ENCODE results near the gene MSH5. TPM values are rescaled to one million over a fixed set of nuclear protein-coding genes. Genes with fewer than 3 reads are reported as not detected.

The MSH5 gene
- total RNA-seq, 2 experiments from 2014 or later = 13.6 to 13.7 TPM

DNA sequence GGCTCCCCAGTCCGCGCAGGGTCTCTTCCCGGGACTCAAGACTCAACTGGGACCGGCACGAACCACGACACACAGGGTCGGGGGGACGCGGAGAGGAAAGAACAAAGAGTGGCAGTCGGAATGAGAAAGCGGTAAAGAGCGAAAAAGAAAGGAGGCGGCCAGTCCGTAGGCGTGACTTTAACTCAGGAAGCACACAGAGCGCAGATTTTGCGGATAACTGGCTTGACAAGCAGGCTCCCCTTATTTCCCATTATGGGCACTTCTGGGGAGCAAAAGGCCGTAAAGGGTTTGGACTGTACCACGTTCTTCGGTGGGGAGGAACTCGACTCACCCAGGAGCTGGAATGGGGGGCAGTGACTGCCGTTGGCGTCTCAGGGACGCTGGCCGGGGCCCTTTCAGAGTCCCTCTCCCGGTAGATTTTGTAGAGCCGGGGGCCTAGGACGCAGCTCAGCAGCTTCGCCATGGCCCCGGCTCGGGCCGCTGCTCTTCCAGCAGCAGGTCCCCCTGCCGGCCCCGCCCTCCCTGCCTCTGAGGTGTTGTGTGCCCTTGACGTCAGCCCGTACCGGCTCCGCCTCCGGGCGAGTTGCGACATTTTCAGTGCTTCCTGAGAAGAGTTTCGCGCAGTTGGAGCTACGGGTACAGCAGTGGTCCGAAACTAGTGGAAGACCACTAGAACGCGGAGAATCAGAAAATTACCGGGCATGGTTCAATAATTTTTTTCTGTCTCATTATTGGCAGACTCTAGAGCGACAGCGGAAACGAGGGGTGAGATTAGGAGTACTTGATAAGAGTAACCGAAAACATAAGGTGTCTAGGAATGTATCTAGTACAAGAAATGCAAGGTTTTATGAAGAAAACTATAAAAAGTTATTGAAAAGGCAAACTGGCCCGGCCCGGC is 36.7 kb upstream of the MSH5 start, which contains the start of gene ABHD16A:
ABHD16A (minus strand) TSS at position 506 of the 898 bp plus-strand sequence; CDS start at position 463, 43 bp downstream.
- DNase-seq (peak; percentile 94 to 99 (median 97)), ATAC-seq (ENCODE audit: poor library complexity) (peak; percentile 91)
- peaks cover 15% of the 10 kb centered on the region for H3K36me3 ChIP-seq (ENCODE audit: insufficient read depth, low read length)
- H3K27me3 Mint-ChIP-seq = no peaks in the 10 kb centered on the region
- TF ChIP-seq CTCF (IDR thresholded peaks at IDR 0.05) = no peak
- H3K9me3 Mint-ChIP-seq = no peaks in the 10 kb centered on the region
- peak within 1 kb of the TSS; percentile 94 for H3K27ac Mint-ChIP-seq
- peak within 1 kb of the TSS; percentile 94 for H3K4me3 Mint-ChIP-seq
- intact Hi-C loops (cut with DNase I, micrococcal nuclease) = loop anchor here (1.0 to 5.0 kb wide), 5 partner anchors 34 to 51 kb away; partner anchors contain the start of genes BAG6 (in 1 of the 2), CLIC1 (in 1 of the 2), CSNK2B (in 1 of the 2) and GPANK1 (in 1 of the 2)
- H3K4me1 Mint-ChIP-seq (ENCODE audit: low read depth) = peaks cover 32% of the 10 kb centered on the region
- POLR2A ChIA-PET = interaction anchor here (0.5 to 2.6 kb wide), 38 partner anchors 9 to 1161 kb away, joined by 3 to 22 read pairs (median 5); partner anchors contain the start of genes BAG6, C6orf47, CSNK2B and DDAH2
- H3K9me3 ChIP-seq (ENCODE audit: control insufficient read depth in 1 of 2, insufficient read depth in 1 of 2, low read length in 2 of 2) = no peaks in the 10 kb centered on the region
- H3K36me3 Mint-ChIP-seq (ENCODE audit: low read depth) = peaks cover 33% of the 10 kb centered on the region
- H3K27ac ChIP-seq (ENCODE audit: low read depth in 1 of 2, low read length in 2 of 2) = peak within 1 kb of the TSS; percentile 95 to 98
- CTCF ChIA-PET = interaction anchor here (1.1 to 1.8 kb wide), 5 partner anchors 22 to 130 kb away, joined by 3 to 10 read pairs (median 3); partner anchors contain the start of genes DDAH2 and LY6G5C
- peaks cover 35% of the 10 kb centered on the region for H3K4me1 ChIP-seq (ENCODE audit: insufficient read depth, low read length)
- H3K27me3 ChIP-seq (ENCODE audit: control insufficient read depth in 1 of 2, insufficient read depth in 2 of 2, low read length in 2 of 2) = no peaks in the 10 kb centered on the region
- peak within 1 kb of the TSS; percentile 67 for H3K4me3 ChIP-seq (ENCODE audit: low read length)

GRCh38 chr6:31705931-31706330 is 33.9 kb upstream of the MSH5 start:
- POLR2A ChIA-PET = interaction anchor here (0.9 kb wide), 1 partner anchor 101 kb away, joined by 3 read pairs; no protein-coding TSS in a partner anchor
- no peak for TF ChIP-seq CTCF (IDR thresholded peaks at IDR 0.05)

GRCh38 chr6:31706599-31706998 is 33.2 kb upstream of the MSH5 start, which contains the start of gene LY6G6F:
Gene LY6G6F, plus strand, starts transcription at chr6:31706866. Its CDS starts 41 bp downstream, at chr6:31706907.
- DNase-seq (no peak), ATAC-seq (ENCODE audit: poor library complexity) (no peak)
- Histone ChIP-seq H3K27me3 (ENCODE audit: control insufficient read depth in 1 of 2, insufficient read depth in 2 of 2, low read length in 2 of 2) (no peaks in the 10 kb centered on the region), H3K4me1 (ENCODE audit: insufficient read depth, low read length) (peaks cover 29% of the 10 kb centered on the region), H3K27ac (ENCODE audit: low read depth in 1 of 2, low read length in 2 of 2) (no peak within 1 kb of the TSS), H3K9me3 (ENCODE audit: control insufficient read depth in 1 of 2, insufficient read depth in 1 of 2, low read length in 2 of 2) (no peaks in the 10 kb centered on the region), H3K4me3 (ENCODE audit: low read length) (no peak within 1 kb of the TSS), H3K36me3 (ENCODE audit: insufficient read depth, low read length) (no peaks in the 10 kb centered on the region)
- TF ChIP-seq CTCF (IDR thresholded peaks at IDR 0.05) = no peak
- H3K4me3 Mint-ChIP-seq = no peak within 1 kb of the TSS
- no peaks in the 10 kb centered on the region for H3K9me3 Mint-ChIP-seq
- peaks cover 17% of the 10 kb centered on the region for H3K4me1 Mint-ChIP-seq (ENCODE audit: low read depth)
- CTCF ChIA-PET = interaction anchor here (0.7 kb wide), 1 partner anchor 78 kb away, joined by 4 read pairs; no protein-coding TSS in a partner anchor
- POLR2A ChIA-PET = interaction anchor here (1.8 kb wide), 1 partner anchor 87 kb away, joined by 5 read pairs; no protein-coding TSS in a partner anchor
- no peaks in the 10 kb centered on the region for H3K27me3 Mint-ChIP-seq
- intact Hi-C loops (cut with DNase I, micrococcal nuclease) = no loop called here
- peaks cover 11% of the 10 kb centered on the region for H3K36me3 Mint-ChIP-seq (ENCODE audit: low read depth)
- no peak within 1 kb of the TSS for H3K27ac Mint-ChIP-seq

More at GRCh38 chr6:31705931-31706330, 33.9 kb upstream of the MSH5 start:
- DNase-seq (no peak), ATAC-seq (ENCODE audit: poor library complexity) (no peak)
- Mint-ChIP-seq H3K27ac (no peak overlapping the region), H3K4me3 (no peak overlapping the region), H3K36me3 (ENCODE audit: low read depth) (peaks cover 18% of the 10 kb centered on the region), H3K9me3 (no peaks in the 10 kb centered on the region), H3K27me3 (no peaks in the 10 kb centered on the region), H3K4me1 (ENCODE audit: low read depth) (peaks cover 23% of the 10 kb centered on the region)
- no peak overlapping the region for H3K4me3 ChIP-seq (ENCODE audit: low read length)
- no peaks in the 10 kb centered on the region for H3K9me3 ChIP-seq (ENCODE audit: control insufficient read depth in 1 of 2, insufficient read depth in 1 of 2, low read length in 2 of 2)
- no peak overlapping the region for H3K27ac ChIP-seq (ENCODE audit: low read depth in 1 of 2, low read length in 2 of 2)
- intact Hi-C loops (cut with DNase I, micrococcal nuclease) = loop anchor here in 1 of 2 experiments (2.0 kb wide), 1 partner anchor 25 kb away; no protein-coding TSS in a partner anchor
- H3K4me1 ChIP-seq (ENCODE audit: insufficient read depth, low read length) = peaks cover 29% of the 10 kb centered on the region
- H3K36me3 ChIP-seq (ENCODE audit: insufficient read depth, low read length) = no peaks in the 10 kb centered on the region
- H3K27me3 ChIP-seq (ENCODE audit: control insufficient read depth in 1 of 2, insufficient read depth in 2 of 2, low read length in 2 of 2) = no peaks in the 10 kb centered on the region
- CTCF ChIA-PET = interaction anchor here (0.7 kb wide), 1 partner anchor 77 kb away, joined by 4 read pairs; no protein-coding TSS in a partner anchor

All from CD4-positive, alpha-beta T cell (primary cell).